OCI-LY3 (cell line): ENCODE results near the gene FGFBP1.

Source experiments
- CTCF ChIP-seq: fragments of 200-600, 300-600 bp; sonication (generic); IDR thresholded peaks from 2 replicates; pipeline ENCODE4 v1.5.1; 2014; ENCODE audit warnings: antibody characterized with exemption, low read length, low read depth
- EZH2phosphoT487 ChIP-seq: fragments of 200-600 bp; shearing (Covaris generic); IDR thresholded peaks from 2 replicates; pipeline ENCODE4 v1.6.1; 2018; ENCODE audit warnings: antibody characterized with exemption, mixed run types, low read depth

- TF ChIP-seq CTCF = no peak
- no peak for TF ChIP-seq EZH2phosphoT487
These were observed 20.0 kb upstream of the FGFBP1 start for GRCh38 chr4:15958562-15958961.
